SK-N-SH treated with all-trans-retinoic acid at 6 μM for 48 hours (cell line): ENCODE measurements around the gene EHBP1.

Source experiments
- ARNTL ChIP-seq: fragments of 450-650 bp; formaldehyde crosslinking; IDR thresholded peaks from 2 replicates; pipeline ENCODE4 v1.5.0; 2020; ENCODE audit warnings: low read depth, mild to moderate bottlenecking, moderate library complexity, borderline replicate concordance
- ESRRG ChIP-seq: fragments of 250-450 bp; sonication (Bioruptor Pico); IDR thresholded peaks from 2 replicates; pipeline ENCODE4 v1.6.1; 2021; ENCODE audit warnings: mild to moderate bottlenecking
- PPARA ChIP-seq: fragments of 250-450 bp; sonication (Bioruptor Pico); IDR thresholded peaks from 2 replicates; pipeline ENCODE4 v1.5.0; 2020; ENCODE audit warnings: mild to moderate bottlenecking, borderline replicate concordance
- ZC3H10 ChIP-seq: fragments of 250-450 bp; sonication (Bioruptor Pico); IDR thresholded peaks from 2 replicates; pipeline ENCODE4 v1.5.1; 2021; ENCODE audit warnings: mild to moderate bottlenecking, moderate library complexity
- ZFP3 ChIP-seq: fragments of 250-450 bp; sonication (Bioruptor Pico); IDR thresholded peaks from 2 replicates; pipeline ENCODE4 v1.5.0; 2020; ENCODE audit warnings: mild to moderate bottlenecking, moderate library complexity
- ZFP30 ChIP-seq: fragments of 450-650 bp; formaldehyde crosslinking; IDR thresholded peaks from 2 replicates; pipeline ENCODE4 v1.5.0; 2022; ENCODE audit warnings: mild to moderate bottlenecking, moderate library complexity
- ZNF565 ChIP-seq: fragments of 450-650 bp; formaldehyde crosslinking; conservative IDR thresholded peaks from 2 replicates; pipeline ENCODE4 v1.5.0; 2020; ENCODE audit warnings: low read depth, mild to moderate bottlenecking, moderate library complexity
- TF ChIP-seq, protein P1 (sequence below): fragments of 250-450 bp; sonication (Bioruptor Pico); IDR thresholded peaks from 2 replicates; pipeline ENCODE4 v1.5.1; 2020; ENCODE audit warnings: low read depth, mild to moderate bottlenecking, moderate library complexity

DNA sequence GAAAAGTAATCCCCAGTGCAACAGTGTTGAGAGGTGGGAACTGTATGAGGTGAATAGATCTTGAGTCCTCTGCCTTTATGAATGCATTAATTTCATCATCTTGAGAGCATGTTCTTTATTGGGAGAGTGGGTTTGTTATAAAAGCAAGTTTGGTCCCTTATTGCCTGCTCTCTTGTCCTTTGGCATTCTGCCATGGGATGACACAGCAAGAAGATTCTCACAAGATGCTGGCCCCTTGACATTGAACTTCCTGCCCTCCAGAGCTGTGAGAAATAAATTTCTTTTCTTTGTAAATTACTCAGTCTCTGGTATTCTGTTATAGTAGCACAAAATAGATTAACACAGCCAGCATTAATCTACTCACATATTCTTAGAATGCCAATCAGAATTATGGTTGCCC is 108.6 kb downstream of the EHBP1 start:
- TF ChIP-seq ZFP30 (CRISPR knock-in tag), result no peak
- TF ChIP-seq ESRRG, result no peak
- no peak for TF ChIP-seq ZNF565 (CRISPR knock-in tag)
- TF ChIP-seq ZC3H10 (CRISPR knock-in tag), result no peak
- TF ChIP-seq, protein P1, sequence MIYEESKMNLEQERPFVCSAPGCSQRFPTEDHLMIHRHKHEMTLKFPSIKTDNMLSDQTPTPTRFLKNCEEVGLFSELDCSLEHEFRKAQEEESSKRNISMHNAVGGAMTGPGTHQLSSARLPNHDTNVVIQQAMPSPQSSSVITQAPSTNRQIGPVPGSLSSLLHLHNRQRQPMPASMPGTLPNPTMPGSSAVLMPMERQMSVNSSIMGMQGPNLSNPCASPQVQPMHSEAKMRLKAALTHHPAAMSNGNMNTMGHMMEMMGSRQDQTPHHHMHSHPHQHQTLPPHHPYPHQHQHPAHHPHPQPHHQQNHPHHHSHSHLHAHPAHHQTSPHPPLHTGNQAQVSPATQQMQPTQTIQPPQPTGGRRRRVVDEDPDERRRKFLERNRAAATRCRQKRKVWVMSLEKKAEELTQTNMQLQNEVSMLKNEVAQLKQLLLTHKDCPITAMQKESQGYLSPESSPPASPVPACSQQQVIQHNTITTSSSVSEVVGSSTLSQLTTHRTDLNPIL (CRISPR knock-in tag), result no peak
- TF ChIP-seq PPARA (CRISPR knock-in tag), result no peak
- TF ChIP-seq ARNTL, result no peak
- TF ChIP-seq ZFP3 (CRISPR knock-in tag), result no peak
